Stimulated activated effector memory CD8-positive, alpha-beta T cell treated with anti-CD3 and anti-CD28 coated beads, Interleukin-12 subunit alpha, Interleukin-12 subunit beta, amount 100 ng/mL, for 72 hours (primary cell): ENCODE data around the gene SAPCD2.
A peak's percentile ranks its signal among the peaks of the same experiment; 100 is the strongest.

Source experiments
- ATAC-seq: fragments of 150-1000 bp; cut with Tn5 transposase; 2 replicates; pipeline ENCODE4 v1.10.0; 2021
- DNase-seq, 2 donors: peaks; one replicate each; pipeline ENCODE4 v3.0.0; 2021 to 2022; ENCODE audit warnings: low spot score in 2 of 2
- H3K27ac Mint-ChIP-seq: one replicate; pipeline ENCODE4 v1.8.0; 2022; ENCODE audit warnings: mild to moderate bottlenecking, mixed read lengths
- H3K36me3 Mint-ChIP-seq: one replicate; pipeline ENCODE4 v1.8.0; 2022; ENCODE audit warnings: mild to moderate bottlenecking, mixed read lengths
- H3K4me1 Mint-ChIP-seq: one replicate; pipeline ENCODE4 v1.8.0; 2022; ENCODE audit warnings: mixed read lengths
- H3K4me3 Mint-ChIP-seq: one replicate; pipeline ENCODE4 v1.8.0; 2022; ENCODE audit warnings: mild to moderate bottlenecking, mixed read lengths
- H3K9me3 Mint-ChIP-seq: one replicate; pipeline ENCODE4 v1.8.0; 2022; ENCODE audit warnings: mixed read lengths

Gene SAPCD2

DNA sequence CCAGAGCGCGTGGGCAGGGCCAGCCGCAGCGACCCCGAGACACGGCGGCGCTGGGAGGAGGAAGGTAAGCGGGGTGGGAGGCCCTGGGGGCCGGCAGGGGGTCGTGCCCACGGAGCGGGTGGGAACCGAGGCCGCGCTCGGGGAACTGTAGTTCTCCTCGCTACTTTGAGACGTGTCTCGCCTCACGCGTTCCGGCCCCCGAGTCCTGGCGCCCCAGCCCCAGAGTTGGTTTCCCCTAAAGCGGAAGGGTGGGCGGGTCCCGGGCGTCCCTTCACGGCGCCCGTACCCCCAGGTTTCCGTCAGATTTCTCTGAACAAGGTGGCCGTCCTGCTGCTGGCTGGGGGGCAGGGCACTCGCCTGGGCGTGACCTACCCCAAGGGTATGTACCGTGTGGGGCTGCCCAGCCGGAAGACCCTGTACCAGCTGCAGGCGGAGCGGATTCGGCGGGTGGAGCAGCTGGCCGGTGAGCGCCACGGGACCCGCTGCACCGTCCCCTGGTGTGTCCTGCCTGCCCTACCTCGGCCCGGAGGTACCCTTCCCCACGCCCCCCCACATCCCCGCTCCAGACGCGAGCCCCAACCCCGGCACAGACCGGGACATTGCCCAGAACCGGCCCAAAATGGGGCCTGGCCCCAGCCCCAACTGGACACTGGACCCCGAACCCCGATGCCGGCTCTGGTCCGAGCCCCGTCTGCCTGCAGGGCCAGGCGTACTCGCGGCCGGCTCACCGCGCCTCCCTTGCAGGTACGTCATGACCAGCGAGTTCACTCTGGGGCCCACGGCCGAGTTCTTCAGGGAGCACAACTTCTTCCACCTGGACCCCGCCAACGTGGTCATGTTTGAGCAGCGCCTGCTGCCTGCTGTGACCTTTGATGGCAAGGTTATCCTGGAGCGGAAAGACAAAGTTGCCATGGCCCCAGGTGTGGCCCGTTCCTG lies 7.7 kb upstream of the SAPCD2 start:
- peak in 1 of 2 donors; percentile 76 for DNase-seq
- Mint-ChIP-seq H3K36me3 (peaks cover 48% of the 10 kb centered on the region), H3K4me1 (peaks cover 4% of the 10 kb centered on the region), H3K27ac (no peak overlapping the region), H3K4me3 (peak overlapping the region; percentile 66), H3K9me3 (no peaks in the 10 kb centered on the region)
- peak; percentile 64 for ATAC-seq

DNA sequence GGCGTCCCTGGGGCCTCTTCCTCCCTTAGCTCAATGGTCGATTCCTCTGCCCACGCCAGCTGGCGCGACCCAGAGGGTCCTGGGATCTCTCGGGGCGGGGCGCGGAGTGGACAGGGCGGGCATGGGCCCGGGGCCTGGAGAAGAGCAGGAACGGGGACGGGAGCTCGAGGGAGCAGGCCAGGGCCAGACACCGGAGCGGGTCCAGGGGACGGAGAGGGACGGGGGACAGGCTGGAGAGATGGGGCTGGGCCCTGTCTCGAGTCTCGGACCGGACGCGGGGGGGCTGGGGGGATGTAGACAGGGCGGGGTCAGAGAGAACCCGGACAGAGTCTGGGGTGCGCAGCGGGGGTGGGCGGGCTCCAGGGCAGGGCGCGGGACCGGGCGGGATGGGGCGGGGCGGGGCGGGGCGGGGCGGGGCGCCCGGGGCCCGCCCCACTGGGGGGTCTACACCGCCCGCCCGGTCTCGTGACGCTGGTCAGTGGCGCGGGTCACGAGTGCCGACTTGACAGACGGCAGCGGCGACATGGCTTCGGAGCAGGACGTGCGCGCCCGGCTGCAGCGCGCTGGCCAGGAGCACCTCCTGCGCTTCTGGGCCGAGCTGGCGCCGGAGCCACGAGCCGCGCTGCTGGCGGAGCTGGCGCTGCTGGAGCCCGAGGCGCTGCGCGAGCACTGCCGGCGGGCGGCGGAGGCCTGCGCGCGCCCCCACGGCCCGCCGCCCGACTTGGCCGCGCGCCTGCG lies 6.8 kb upstream of the SAPCD2 start, which contains the start of gene UAP1L1:
Gene UAP1L1 (plus strand): TSS at position 508 of the 738 bp plus-strand sequence. CDS start 16 bp downstream, at position 524.
- ATAC-seq (peak; percentile 80), DNase-seq (peak; percentile 58 to 84)
- Mint-ChIP-seq H3K9me3 (no peaks in the 10 kb centered on the region), H3K4me3 (peak within 1 kb of the TSS; percentile 66), H3K27ac (peak within 1 kb of the TSS; percentile 37), H3K36me3 (peaks cover 39% of the 10 kb centered on the region), H3K4me1 (peaks cover 1% of the 10 kb centered on the region)

DNA sequence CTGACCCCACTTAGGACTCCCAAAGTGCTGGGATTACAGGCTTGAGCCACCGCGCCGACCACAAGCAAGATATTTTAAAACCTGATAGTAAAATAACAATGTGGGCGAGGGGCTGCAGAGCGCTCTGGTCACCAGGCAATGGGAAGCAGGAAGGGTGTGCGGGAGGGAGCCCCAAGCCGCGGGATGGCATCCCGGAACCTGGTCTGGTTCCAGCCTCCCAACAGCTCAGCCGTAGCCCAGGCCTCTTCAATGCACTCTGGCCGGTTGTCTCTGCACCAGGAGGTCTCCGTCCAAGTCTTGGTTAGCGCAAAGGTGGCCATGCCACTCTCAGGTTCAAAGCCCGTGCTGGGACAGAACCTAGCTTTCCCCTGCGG lies 6.3 kb upstream of the SAPCD2 start:
- peak overlapping the region; percentile 66 for H3K4me3 Mint-ChIP-seq
- H3K4me1 Mint-ChIP-seq = peaks cover 6% of the 10 kb centered on the region
- ATAC-seq = no peak
- H3K27ac Mint-ChIP-seq = peak overlapping the region; percentile 37
- H3K9me3 Mint-ChIP-seq = no peaks in the 10 kb centered on the region
- H3K36me3 Mint-ChIP-seq = peaks cover 34% of the 10 kb centered on the region
- no peak for DNase-seq

DNA sequence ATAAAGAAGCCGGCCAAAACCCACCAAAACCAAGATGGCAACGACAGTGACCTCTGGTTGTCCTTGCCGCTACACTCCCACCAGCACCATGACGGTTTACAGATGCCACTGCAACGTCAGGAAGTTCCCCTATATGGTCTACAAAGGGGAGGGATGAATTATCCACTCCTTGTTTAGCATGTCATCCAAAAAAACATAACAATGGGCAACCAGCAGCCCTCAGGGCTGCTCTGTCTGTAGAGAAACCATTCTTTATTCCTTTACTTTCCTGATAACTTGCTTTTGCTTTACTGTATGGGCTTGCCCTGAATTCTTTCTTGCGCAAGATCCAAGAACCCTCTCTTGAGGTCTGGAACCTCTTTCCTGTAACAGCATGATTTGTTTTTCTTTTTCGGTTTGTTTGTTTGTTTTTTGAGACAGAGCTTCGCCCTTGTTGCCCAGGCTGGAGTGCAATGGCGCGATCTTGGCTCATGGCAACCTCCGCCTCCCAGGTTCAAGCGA lies 5.0 kb upstream of the SAPCD2 start:
- ATAC-seq (no peak), DNase-seq (no peak)
- peaks cover 32% of the 10 kb centered on the region for H3K36me3 Mint-ChIP-seq
- H3K4me1 Mint-ChIP-seq = peaks cover 17% of the 10 kb centered on the region
- no peaks in the 10 kb centered on the region for H3K9me3 Mint-ChIP-seq
- H3K27ac Mint-ChIP-seq = no peak overlapping the region
- no peak overlapping the region for H3K4me3 Mint-ChIP-seq

DNA sequence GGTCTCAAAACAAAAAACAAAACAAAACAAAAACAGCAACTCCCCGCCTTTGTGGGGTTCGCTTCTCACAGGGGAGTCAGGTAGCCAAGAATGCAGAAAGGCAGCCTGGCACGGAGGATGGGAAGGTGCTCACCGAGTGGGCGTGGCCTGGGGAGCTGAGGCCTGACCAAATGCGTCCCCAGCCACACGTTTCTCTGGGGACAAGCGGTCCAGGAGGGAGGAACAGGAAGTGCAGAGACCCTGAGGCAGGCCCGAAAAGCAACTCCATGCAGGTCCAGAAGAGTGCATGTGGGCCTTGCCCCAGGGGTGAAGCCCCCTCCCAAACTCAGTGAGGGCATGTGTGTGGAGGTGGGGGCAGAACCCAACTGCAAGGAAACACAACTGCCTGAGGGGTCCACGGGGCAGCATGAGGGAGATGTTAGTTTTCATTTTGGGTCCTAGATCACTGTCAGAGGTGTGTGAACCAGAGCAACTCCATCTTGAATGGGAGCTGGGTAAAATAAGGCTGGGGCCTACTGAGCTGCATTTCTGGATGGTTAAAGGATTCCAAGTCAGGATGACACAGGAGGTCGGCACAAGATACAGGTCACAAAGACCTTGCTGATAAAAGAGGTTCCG lies 4.4 kb upstream of the SAPCD2 start:
- Mint-ChIP-seq H3K4me3 (no peak overlapping the region), H3K9me3 (no peaks in the 10 kb centered on the region), H3K27ac (no peak overlapping the region), H3K36me3 (peaks cover 28% of the 10 kb centered on the region), H3K4me1 (peaks cover 17% of the 10 kb centered on the region)
- ATAC-seq = no peak
- DNase-seq = no peak

DNA sequence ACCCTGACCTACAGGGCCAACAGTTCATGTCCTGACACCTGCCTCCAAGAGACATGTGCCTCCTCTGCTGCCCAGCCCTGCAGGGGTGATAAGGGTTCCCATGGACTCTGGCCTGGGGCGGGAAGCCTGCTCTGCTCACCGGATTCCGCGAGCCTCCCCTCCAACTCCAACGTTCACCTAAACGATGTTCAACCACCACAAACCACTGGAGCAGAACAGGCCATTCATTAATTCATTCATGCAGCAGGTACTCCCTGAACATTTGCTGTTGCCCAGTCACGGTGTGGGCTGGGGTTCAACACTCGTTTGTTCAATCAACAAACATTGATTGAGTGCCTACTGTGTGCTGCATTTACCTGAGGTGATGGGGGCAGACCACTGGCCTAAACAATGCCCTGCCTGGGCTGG lies 3.6 kb upstream of the SAPCD2 start:
- Mint-ChIP-seq H3K4me1 (peaks cover 17% of the 10 kb centered on the region), H3K4me3 (no peak overlapping the region), H3K36me3 (peaks cover 20% of the 10 kb centered on the region), H3K27ac (no peak overlapping the region), H3K9me3 (no peaks in the 10 kb centered on the region)
- ATAC-seq (no peak), DNase-seq (no peak)

DNA sequence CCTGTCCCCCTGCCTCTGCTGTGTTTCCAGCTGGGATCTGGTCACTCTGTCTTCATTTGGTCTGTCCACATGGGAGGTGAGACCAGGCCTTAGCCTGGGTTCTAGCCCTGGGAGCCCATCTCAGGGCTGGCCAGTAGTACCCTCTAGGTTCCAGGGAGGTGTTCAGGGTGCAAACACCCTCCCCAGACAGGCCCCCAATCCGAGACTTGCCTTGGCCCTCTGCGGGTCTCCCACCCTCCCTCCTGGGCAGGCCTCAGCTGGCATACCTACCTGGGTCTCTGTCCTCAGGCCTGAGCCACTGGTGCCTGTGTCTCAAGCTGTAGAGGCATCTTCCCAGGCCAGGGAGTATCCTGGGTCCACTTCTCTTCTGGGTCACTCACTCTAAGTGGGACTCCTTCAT lies 925 bp upstream of the SAPCD2 start:
- H3K4me3 Mint-ChIP-seq = peak overlapping the region; percentile 82
- peak overlapping the region; percentile 92 for H3K27ac Mint-ChIP-seq
- H3K36me3 Mint-ChIP-seq = peaks cover 12% of the 10 kb centered on the region
- H3K4me1 Mint-ChIP-seq = peaks cover 24% of the 10 kb centered on the region
- DNase-seq (no peak), ATAC-seq (no peak)
- no peaks in the 10 kb centered on the region for H3K9me3 Mint-ChIP-seq

DNA sequence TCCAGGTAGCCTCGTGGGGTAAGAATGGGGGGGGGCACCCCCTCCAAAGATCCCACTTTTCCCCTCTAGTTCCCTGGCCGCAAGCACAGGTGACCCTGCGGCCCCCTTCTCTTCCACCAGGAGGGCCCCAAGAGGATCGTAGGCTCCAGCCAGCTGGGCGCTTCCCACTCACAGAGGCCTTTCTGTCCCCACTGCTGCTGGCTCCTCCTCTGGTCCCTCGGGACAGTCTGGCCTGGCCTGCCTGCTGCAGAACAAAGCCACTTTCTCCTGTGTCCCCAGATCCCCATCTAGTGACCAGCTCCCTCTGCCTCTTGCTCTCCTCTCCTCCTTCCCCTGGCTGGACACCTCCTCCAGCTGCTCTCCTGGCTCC lies 534 bp upstream of the SAPCD2 start:
- no peak for ATAC-seq
- peak overlapping the region; percentile 92 for H3K27ac Mint-ChIP-seq
- peaks cover 12% of the 10 kb centered on the region for H3K36me3 Mint-ChIP-seq
- H3K4me1 Mint-ChIP-seq = peaks cover 24% of the 10 kb centered on the region
- peak overlapping the region; percentile 82 for H3K4me3 Mint-ChIP-seq
- no peaks in the 10 kb centered on the region for H3K9me3 Mint-ChIP-seq
- DNase-seq = no peak

DNA sequence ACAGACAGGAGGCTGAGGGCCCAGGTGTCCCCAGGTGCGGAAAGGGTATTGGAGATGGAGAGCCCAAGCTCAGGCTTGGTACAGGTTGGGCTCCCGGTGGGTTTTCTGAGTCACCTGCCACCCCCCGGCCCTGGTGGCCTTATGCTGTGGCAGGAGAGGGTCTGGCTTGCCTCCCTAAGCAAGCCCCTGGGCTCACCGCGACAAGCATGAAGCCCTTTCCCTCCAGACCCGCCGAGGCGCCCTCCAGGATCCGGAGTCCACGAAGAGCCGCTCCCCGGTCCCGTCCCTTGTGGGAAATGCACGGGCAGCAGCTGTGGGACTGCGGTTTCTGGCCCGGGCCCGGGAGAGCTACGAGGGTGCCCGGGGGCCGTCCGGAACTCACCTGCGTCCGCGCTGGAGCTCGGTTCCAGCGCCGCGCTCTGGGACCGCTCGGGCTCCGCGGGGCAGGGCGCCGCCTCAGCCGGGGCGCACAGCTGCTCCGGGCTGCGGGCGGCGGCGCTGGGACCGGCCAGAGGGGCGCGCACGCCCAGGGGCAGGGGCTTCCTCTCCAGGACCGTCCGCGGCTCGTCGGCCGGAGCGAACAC lies 757 bp downstream of the SAPCD2 start:
- peak; percentile 6 for ATAC-seq
- Mint-ChIP-seq H3K27ac (no peak overlapping the region), H3K9me3 (no peaks in the 10 kb centered on the region)

DNA sequence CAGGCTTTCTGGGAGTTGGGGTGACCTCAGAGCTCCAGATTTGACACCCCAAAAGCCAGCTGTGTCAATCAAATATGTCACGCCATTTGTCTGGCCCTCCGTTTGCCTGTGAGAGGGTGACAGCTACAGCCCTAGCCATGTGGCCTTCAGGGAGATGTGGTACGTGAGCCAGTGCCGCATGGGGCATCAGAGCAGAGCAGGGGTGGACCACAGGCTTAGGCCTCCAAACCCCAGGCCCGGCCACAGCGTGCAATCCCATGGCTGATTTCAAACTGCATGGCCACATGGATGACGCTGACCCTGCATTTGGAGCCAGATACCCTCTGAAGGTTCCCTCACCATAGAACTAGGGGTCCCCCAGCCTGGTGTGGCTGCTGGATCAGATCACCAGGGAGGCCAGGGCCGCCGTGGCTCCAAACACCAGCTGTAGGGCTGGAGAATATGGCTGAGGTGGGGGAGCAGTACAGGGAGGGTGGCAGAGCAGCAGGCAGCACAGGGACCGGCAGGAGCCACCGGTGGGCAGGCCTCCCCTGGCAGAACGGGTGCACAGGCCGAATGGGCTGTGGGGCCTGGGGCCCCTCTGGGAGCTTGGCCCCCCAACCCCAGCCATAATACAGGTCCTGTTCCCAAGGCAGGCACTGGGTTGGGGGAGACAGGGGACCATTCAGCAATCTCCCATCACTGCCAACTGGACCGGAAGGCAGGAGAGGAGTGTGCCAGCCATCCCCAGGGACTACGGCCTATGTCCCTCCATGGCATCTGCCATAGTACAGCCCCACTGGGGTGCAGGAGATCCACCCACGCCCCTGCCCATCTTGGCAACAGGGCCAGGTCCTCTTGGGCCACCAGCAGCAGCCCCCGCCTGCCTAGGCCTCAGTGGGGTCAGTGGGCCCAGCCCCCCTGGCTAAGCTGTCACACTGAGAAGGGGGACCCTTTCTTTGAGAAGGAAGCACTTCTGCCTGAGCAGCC lies 1.5 kb downstream of the SAPCD2 start:
- no peak for DNase-seq
- Mint-ChIP-seq H3K36me3 (peaks cover 12% of the 10 kb centered on the region), H3K27ac (no peak overlapping the region), H3K4me1 (peaks cover 29% of the 10 kb centered on the region), H3K9me3 (no peaks in the 10 kb centered on the region), H3K4me3 (peak overlapping the region; percentile 82)
- ATAC-seq = no peak

More for the DNA sequence above, 757 bp downstream of the SAPCD2 start:
- peak overlapping the region; percentile 82 for H3K4me3 Mint-ChIP-seq
- peaks cover 24% of the 10 kb centered on the region for H3K4me1 Mint-ChIP-seq
- DNase-seq = no peak
- peaks cover 12% of the 10 kb centered on the region for H3K36me3 Mint-ChIP-seq

DNA sequence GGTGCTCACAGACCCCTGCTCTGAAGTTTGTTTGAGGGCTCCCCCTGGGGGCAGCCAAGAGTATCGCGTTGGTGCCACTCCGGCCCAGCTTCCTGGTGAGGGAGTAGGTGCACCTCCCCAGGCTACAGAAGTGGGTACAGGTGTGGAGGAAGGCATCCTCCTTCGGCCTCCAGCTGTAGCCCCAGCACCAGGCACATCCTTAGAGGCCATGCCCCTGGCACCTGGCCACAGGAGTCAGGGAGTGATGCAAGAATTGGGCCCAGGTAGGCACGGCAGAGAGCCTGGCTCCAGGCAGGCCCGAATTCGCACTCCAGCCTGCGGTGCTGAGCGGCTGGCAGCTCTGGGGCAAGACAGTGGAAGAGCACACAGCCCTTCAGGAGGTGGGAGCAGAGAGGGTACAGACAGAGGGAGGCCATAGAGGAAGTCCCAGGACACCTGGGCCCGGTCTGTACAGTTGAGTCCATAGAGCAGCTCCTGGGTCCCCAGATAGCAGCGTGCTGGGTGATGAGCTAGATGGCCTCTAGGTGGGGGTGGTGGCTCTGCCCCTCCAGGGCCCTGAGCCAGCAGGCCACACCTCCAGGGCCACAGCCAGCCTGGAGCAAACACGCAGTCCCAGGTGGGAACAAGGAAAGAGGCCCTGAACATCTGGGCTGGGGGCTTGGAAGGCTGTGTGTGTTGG lies 2.4 kb downstream of the SAPCD2 start:
- Mint-ChIP-seq H3K27ac (peak overlapping the region; percentile 81), H3K4me3 (peak overlapping the region; percentile 82), H3K9me3 (no peaks in the 10 kb centered on the region), H3K4me1 (peaks cover 30% of the 10 kb centered on the region), H3K36me3 (peaks cover 12% of the 10 kb centered on the region)
- DNase-seq (peak; percentile 83 to 91), ATAC-seq (peak; percentile 67)

DNA sequence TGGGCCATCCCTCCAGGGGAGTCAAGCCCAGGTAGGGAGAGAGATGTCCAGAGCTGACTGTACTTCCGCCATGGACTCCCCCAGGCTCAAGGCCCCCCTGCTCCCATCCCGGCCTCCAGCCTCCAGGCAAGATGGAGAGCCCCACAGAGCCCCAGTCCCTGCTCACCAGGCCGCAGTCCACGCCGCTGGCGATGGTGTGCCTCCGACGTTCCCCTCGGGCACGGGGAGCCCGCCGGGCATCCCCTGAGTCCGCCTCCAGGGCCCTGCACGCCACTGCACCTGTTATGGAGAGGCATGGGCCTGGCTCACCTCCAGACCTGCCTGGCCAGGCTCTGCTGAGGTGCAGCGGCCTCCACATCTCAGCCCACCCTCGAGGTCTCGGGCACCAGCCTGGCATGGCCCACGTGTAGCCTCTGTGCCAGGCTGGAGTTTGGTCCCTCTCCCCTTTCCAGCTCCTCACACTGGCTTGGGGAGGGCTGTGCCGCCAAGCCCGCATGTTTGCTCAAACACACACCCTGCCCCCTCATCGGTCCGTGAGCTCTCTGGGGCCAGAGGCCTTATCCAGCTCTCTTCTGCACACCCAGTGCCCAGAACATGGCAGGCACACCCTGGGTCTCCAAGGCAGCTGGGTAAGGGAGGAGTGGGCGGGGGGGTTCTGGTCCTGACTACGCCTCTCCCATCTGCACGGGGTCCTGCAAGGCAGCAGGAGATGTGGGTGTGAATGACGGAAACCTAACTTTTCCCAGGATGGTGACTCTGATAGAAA lies 4.1 kb downstream of the SAPCD2 start:
- H3K9me3 Mint-ChIP-seq = no peaks in the 10 kb centered on the region
- no peak for ATAC-seq

DNA sequence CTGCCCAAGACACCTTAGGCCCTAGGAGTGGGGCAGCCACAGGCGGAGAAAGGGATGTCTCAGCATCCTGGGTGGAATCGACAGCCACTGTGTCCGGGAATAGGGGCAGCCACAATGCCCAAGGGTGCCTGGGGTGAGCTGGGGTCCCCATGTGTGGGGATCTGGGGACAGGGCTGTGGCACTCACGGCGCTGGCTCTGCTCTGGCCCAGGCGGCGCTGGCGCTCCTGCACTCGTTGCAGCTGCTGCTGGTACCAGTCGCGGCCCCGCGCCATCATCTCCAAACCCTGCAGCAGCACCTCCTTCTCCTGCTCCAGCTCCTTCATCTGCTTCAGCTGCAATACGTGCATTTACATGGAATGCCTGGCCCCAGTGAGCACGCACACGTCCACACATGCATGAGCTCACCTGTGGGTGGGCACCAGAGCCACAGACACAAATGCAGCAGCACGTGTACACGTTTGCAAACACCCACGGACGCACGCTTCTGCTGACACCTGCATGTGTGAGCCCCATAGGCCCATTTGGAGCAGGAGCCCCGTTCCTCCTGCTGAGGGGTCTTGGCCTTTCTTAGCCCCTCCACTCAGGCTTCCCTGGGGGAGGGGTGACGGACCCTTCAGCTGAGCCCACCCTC lies 4.9 kb downstream of the SAPCD2 start:
- peaks cover 13% of the 10 kb centered on the region for H3K4me1 Mint-ChIP-seq
- ATAC-seq (no peak), DNase-seq (no peak)
- H3K27ac Mint-ChIP-seq = no peak overlapping the region
- H3K36me3 Mint-ChIP-seq = peaks cover 3% of the 10 kb centered on the region
- H3K4me3 Mint-ChIP-seq = no peak overlapping the region
- H3K9me3 Mint-ChIP-seq = no peaks in the 10 kb centered on the region

More for the DNA sequence above, 4.1 kb downstream of the SAPCD2 start:
- no peak overlapping the region for H3K4me3 Mint-ChIP-seq
- H3K4me1 Mint-ChIP-seq = peaks cover 20% of the 10 kb centered on the region
- H3K27ac Mint-ChIP-seq = no peak overlapping the region
- peaks cover 10% of the 10 kb centered on the region for H3K36me3 Mint-ChIP-seq
- DNase-seq = no peak
